Activated CD4-positive, alpha-beta T cell treated with anti-CD3 and anti-CD28 coated beads, Interleukin-2, amount 50 U/mL, for 16 hours (primary cell): ENCODE data around the gene GRM7.

Experiments used
- DNase-seq: peaks from one replicate; pipeline ENCODE4 v3.0.0-alpha.2; 2020

The GRM7 gene

GRCh38 chr3:7160689-7161088 lies 299.8 kb downstream of the GRM7 start:
- DNase-seq, result no peak

GRCh38 chr3:7166460-7166859 lies 305.5 kb downstream of the GRM7 start:
- no peak for DNase-seq

- DNase-seq, result no peak
Measured at GRCh38 chr3:7171493-7171892, 310.6 kb downstream of the GRM7 start.

GRCh38 chr3:7172996-7173395 lies 312.1 kb downstream of the GRM7 start:
- DNase-seq, result no peak

GRCh38 chr3:7188551-7188950 lies 327.6 kb downstream of the GRM7 start:
- DNase-seq, result no peak

GRCh38 chr3:7190095-7190494 lies 329.2 kb downstream of the GRM7 start:
- DNase-seq, result no peak

GRCh38 chr3:7193269-7193668 lies 332.4 kb downstream of the GRM7 start:
- DNase-seq, result no peak

- no peak for DNase-seq
Measured at GRCh38 chr3:7194071-7194835, 333.3 kb downstream of the GRM7 start.

GRCh38 chr3:7195934-7196333 lies 335.0 kb downstream of the GRM7 start:
- no peak for DNase-seq

GRCh38 chr3:7201784-7202183 lies 340.9 kb downstream of the GRM7 start:
- no peak for DNase-seq

- no peak for DNase-seq
Measured at GRCh38 chr3:7203969-7204847, 343.3 kb downstream of the GRM7 start.

- no peak for DNase-seq
Measured at GRCh38 chr3:7204848-7205156, 343.9 kb downstream of the GRM7 start.

- no peak for DNase-seq
Measured at GRCh38 chr3:7205535-7205934, 344.6 kb downstream of the GRM7 start.

- DNase-seq, result no peak
Measured at GRCh38 chr3:7205962-7206361, 345.0 kb downstream of the GRM7 start.

- no peak for DNase-seq
Measured at GRCh38 chr3:7207125-7207524, 346.2 kb downstream of the GRM7 start.

- DNase-seq, result no peak
Measured at GRCh38 chr3:7207928-7208327, 347.0 kb downstream of the GRM7 start.

GRCh38 chr3:7209098-7209497 lies 348.2 kb downstream of the GRM7 start:
- DNase-seq, result peak; percentile 0

- no peak for DNase-seq
Measured at GRCh38 chr3:7211740-7212139, 350.8 kb downstream of the GRM7 start.

GRCh38 chr3:7215706-7216105 lies 354.8 kb downstream of the GRM7 start:
- no peak for DNase-seq

GRCh38 chr3:7226393-7226792 lies 365.5 kb downstream of the GRM7 start:
- no peak for DNase-seq

GRCh38 chr3:7238565-7239295 lies 377.8 kb downstream of the GRM7 start:
- DNase-seq, result no peak

GRCh38 chr3:7241584-7242302 lies 380.8 kb downstream of the GRM7 start:
- no peak for DNase-seq

GRCh38 chr3:7242303-7242635 lies 381.4 kb downstream of the GRM7 start:
- no peak for DNase-seq
